GM12873 (cell line): Measurements from ENCODE around the gene DLAT.

Source experiments
- CTCF ChIP-seq: IDR thresholded peaks from 2 replicates; pipeline ENCODE4 v1.5.1; 2012; ENCODE audit warnings: low read depth, mild to moderate bottlenecking, moderate library complexity, low read length, control low read depth; ENCODE audit not compliant: insufficient read depth; ENCODE audit errors: missing control alignments

DLAT gene

GRCh38 chr11:111981270-111981669 lies 43.9 kb upstream of the DLAT start:
- TF ChIP-seq CTCF, result no peak

- peak; percentile 82 for TF ChIP-seq CTCF
Observed at GRCh38 chr11:111982019-111982464, 43.2 kb upstream of the DLAT start.

GRCh38 chr11:111982541-111983186 lies 42.5 kb upstream of the DLAT start:
- TF ChIP-seq CTCF, result no peak

- TF ChIP-seq CTCF, result no peak
Observed at GRCh38 chr11:111983187-111983986, 41.8 kb upstream of the DLAT start.

- TF ChIP-seq CTCF, result no peak
Observed at GRCh38 chr11:111986589-111986988, 38.6 kb upstream of the DLAT start.

- TF ChIP-seq CTCF, result no peak
Observed at GRCh38 chr11:111990381-111990780, 34.8 kb upstream of the DLAT start.

- TF ChIP-seq CTCF, result no peak
Observed at GRCh38 chr11:111992206-111992855, 32.9 kb upstream of the DLAT start.
